T-helper 1 cell treated with Interleukin-12 subunit alpha and Interleukin-12 subunit beta and Interleukin-4 antibody, amounts not matched to agents 30 ng/mL and 1 ng/mL, for 36 hours (primary cell): ENCODE data around the gene EXOC7. TPM values are rescaled to one million over a fixed set of nuclear protein-coding genes. Genes with fewer than 3 reads are reported as not detected.

Source experiments
- intact Hi-C: fragments of 100-400 bp; cut with micrococcal nuclease; formaldehyde crosslinking; loops from one replicate; pipeline ENCODE4 v1.15.1; 2024
- total RNA-seq: library from RNA; stranded (reverse); gene quantifications from 2 replicates; pipeline ENCODE4 v1.2.3, GENCODE V29; 2022

EXOC7 gene
- total RNA-seq, 1 donor from 2014 or later: 153 TPM

GRCh38 chr17:76138896-76139752 is 35.5 kb upstream of the EXOC7 start:
- intact Hi-C loops: no loop called here

DNA sequence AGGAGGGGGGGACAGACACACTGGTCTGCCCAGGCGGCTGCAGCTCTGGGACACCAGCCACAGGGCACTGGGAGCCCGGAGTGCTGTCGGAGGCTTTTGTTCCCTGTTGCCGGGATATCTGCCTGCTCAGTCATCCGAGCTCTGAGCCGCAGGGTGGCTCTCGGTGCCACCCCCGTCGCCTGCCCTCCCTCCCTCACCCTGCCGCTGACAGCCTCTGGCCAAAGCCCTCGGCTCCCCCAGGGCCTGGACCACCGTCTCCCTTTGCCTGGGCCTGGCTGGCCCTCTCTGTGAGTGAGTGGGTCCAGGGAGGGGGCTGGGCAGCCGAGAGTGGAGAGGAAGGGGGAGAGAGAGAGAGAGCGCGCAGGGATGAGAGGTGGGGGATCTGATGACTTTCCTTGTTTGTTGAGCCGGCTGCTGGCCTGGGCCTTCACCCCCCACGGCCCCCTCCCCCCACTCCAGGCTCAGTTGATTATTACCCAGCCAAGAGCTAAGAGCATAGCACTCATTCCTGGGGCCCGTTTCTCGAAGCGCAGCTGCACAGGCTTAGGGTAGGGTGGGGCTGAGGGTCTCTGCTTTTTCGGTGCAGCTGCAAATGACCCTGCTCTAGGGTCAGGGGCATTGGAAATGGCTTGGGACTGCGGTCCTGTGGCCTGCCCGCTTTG is 34.8 kb upstream of the EXOC7 start:
- intact Hi-C loops: no loop called here

DNA sequence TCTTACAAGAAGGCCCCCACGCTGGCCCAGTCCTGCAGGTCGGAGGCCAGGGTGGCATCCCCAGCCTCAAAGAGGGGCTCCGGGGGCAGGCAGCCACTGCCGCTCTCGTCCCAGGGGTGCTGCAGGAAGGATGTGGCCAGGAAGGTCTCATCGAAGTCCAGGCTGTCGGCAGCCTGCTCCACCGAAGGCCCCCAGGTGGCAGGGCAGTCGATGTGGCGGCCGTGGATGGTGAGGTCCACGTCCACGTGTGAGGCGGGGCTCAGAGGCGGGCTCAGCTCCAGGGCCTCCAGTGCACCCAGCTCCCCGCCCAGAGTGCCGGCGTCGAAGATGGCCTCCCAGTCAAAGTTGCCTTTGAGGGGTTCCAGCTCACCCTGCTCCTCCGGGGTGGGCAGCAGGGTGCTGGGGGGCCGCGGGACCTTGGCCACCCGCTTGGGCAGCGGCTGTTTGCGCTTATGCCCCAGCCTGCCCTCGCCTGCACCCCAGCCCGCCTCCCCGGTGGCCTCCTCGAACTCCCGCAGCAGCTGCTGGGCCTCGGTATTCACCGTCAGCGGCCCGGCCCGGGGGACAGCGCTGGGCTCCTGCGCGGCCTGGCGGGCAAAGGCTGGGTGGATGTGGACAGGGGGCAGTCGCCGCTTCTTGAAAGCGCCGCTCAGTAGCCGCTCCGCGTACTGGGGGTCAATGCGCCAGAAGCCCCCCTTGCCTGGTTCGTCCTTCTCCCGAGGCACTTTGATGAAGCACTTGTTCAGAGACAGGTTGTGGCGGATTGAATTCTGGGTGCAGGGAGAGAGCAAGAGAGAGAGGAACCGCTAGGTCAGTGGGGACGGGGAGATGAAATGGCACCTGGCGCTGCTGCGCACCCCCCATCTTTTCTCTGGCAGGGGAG is 34.0 kb upstream of the EXOC7 start:
- intact Hi-C loops: no loop called here

DNA sequence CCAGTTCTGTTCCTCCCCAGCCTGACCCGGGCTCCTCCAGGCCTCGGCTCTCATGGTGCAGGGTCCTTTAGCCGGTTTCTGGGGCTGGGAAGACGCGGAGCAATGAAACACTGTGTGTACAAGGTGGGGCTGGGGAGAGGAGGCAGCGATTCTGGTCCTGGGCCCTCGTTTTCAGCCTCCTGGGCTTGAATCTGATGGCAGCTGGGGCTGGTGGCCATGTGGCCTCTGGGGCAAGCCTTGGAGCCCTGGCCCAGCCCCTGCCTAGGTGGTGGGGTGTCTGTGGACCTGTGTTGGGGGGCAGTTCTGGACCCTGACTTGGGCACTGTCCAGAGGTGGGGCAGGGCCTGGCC is 33.4 kb upstream of the EXOC7 start:
- intact Hi-C loops: no loop called here

- intact Hi-C loops: no loop called here
These were observed 32.9 kb upstream of the EXOC7 start for GRCh38 chr17:76136276-76137000.

DNA sequence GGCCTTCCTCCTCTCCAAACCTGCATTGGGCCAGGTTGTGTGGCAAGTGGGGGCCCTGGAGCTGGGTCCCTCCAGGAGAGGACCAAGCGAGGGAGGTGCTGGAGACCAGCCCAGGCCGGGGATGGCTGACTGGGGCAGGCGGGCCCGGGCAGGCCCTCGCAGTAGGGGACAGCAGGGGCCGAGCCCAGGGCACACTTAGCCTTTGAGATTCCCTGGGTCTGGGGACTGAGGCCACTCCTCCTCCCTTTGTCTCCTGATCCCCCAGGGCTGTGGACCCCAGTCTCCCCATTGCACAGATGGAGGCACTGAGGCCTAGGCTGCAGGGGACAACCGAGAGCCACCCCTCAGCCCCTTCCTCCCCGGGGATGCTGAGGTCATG is 32.2 kb upstream of the EXOC7 start:
- intact Hi-C loops: no loop called here

- intact Hi-C loops: no loop called here
These were observed 31.6 kb upstream of the EXOC7 start for GRCh38 chr17:76134911-76135809.

DNA sequence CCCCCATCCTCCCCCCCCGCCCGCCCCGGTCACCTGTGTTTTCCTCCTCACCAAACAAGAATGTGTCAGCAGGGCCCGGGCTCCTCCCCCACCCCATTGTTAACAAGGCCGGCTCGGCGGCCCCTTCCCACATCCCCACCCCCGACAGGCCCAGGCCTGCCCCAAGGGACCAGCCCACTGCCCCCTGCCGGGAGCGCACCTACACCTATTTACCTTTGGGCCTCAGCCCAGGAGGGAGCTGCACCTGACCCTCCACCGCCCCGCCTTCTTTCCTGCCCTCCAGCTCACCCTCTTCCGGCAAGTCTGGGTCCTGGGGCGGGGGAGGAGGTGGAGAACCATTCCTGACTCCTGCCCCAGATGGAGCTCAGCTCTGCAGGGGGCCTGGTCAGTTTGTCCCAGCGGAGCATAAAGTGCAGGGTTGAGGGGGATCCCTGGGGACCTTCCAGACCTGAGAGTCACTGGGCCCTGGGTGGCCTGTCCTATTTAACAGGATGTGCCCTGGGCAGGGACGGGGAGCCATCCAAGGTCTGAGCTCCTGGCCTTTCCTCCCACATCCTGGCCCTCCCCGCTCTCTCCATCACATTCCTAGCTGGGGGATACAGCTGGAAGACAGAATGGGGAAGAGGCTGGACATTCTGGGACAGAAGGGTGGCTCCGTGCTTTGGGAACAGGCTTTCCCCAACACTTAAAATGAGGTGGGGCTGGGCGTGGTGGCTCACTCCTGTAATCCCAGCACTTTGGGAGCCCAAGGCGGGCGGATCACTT is 29.2 kb upstream of the EXOC7 start:
- intact Hi-C loops: no loop called here

GRCh38 chr17:76131692-76132573 is 28.3 kb upstream of the EXOC7 start:
- intact Hi-C loops: no loop called here

DNA sequence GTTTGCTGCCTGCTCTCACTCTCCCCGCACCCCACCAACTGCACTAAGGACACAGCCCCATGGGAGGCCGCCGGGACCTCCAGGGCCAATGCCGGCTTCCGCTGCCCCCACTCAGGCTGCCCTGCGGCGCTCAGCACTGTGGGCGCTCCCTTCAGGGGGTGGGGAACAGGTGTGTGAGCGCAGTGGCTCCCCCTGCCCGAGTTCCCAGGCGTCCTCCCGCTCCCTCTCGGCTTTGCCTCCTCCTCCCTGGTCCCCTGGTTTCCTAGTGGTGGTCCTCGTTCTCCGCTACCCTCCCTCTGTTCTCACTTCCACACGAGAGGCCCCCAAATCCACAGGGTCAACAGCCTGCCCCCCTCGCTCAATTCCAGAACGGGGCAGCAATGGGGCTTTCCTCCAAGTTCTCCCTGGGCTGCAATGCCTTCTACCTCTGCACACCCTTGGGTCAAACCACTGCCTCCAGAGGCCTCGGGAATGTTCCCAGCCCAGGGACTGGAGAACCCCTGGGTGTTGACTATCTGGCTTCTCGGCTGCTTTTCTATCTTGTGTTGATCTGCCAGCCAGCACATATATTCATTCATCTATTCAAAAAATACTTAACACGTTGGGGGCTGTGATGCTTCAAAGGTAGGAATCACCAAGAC is 27.6 kb upstream of the EXOC7 start:
- intact Hi-C loops: no loop called here

- intact Hi-C loops: no loop called here
These were observed 26.9 kb upstream of the EXOC7 start for GRCh38 chr17:76130473-76130872.

- intact Hi-C loops: loop anchor here (2.0 kb wide), 1 partner anchor 15 kb away; the partner anchor contains the start of gene FOXJ1
These were observed 22.3 kb upstream of the EXOC7 start for GRCh38 chr17:76125922-76126321.

GRCh38 chr17:76125391-76125675 is 21.7 kb upstream of the EXOC7 start:
- intact Hi-C loops: no loop called here

DNA sequence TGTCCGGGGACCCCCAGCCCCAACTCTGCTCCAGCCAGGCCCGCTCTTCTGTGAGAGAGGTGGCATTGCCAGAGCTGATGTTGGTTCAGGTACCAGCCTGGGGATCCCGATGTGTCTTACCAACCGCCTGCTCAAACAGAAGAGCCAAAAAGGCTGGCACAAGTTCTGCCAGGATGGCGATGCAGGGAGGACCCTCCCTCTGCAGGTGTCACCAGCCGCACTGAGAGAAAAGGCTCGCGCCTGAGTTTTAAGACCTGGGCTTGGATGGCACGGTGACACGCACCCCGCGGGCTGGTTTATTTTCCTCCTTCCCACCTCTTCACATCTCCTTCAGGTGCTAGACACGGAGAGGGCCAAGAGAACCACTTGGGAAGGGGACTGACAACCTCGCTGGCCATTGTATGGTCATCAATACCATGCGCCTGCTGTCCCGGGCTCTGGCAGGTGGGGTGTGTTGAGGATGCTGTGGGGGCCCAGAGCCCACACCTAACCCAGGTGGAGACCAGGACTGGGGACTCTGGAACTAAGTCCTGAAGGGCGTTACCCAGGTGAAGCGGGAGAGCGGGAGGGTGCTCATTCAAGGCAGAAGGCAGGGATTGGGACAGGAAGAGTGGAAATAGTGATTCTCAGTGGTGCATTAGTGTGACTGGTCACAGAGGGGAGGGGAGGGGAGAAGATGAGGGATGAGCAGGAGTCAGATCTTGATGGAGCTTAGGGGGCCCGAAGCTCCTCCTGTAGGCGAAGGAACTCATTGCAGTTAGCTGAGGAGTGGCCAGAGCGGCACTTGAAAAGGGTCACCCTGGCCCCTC is 21.2 kb upstream of the EXOC7 start:
- intact Hi-C loops: no loop called here

DNA sequence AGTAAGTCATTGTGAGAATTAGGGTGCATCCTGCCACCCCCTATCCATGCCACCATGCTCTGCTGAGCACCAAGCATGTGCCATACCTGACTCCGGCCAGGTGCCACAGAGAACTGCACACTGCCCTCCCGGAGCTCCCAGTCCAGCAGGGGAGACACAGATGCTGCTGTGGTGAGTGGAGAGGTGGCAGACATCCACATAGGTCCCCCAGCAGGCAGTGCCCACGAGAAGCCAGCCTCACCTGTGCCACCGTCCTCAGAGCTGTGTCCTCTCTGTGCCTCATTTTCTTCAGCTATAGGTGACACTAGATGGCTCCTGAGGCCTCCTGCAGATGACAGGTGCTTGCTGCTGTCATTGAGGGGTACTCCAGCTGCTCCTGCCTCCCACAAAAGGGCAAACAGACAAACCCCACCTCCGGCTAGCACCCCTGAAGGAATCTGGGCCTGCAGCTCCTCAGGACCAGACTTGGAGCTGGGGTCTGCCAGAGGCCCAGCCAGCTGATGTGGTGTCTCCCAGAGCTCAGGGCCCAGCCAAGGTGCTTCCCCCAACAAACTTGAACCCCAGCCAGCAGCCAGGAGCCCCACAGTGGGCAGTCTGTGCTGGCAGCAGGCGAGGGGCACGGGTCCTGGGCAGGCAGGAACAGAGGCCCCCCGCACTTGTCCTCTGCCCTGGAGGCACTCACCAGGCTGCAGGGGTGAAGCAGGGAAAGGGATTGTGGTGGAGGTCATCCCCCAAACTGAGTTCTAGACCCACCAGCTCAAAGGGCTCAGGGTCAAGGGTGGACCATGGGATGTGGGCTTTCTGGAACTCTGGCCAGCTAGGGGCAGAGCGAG is 20.4 kb upstream of the EXOC7 start:
- intact Hi-C loops: no loop called here

DNA sequence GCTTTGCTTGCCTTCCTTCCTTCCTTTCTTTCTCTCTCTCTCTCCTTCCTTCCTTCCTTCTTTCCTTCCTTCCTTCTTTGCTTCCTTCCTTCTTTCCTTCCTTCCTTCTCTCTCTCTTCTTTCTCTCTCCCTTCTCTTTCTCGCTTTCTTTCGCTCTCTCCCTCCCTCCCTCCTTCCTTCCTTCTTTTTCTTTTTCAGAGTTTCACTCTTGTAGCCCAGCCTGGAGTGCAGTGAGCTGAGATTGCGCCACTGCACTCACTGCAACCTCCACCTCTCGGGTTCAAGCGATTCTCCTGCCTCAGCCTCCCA is 19.6 kb upstream of the EXOC7 start:
- intact Hi-C loops: no loop called here
